Epithelial cell of esophagus (primary cell): ENCODE results near the gene MAP1LC3C.
"Not testable (repeated sequence)": the region's sequence is repeated elsewhere in the genome, so short reads cannot be mapped to it uniquely, and the experiment has no call there.

ENCODE experiments used
- DNase-seq: peaks from one replicate; pipeline ENCODE4 v3.0.0; 2010; ENCODE audit warnings: low read depth
- H3K4me3 ChIP-seq: 2 replicates; pipeline ENCODE4 v1.5.1; 2011; ENCODE audit warnings: mild to moderate bottlenecking, low read length, control low read depth
- TF ChIP-seq, protein P1 (sequence below): IDR thresholded peaks from 2 replicates; pipeline ENCODE4 v1.5.1; 2011; ENCODE audit warnings: low read depth, mild to moderate bottlenecking, low read length, control low read depth, inconsistent platforms; ENCODE audit not compliant: insufficient read depth; ENCODE audit errors: missing control alignments

The MAP1LC3C gene

DNA sequence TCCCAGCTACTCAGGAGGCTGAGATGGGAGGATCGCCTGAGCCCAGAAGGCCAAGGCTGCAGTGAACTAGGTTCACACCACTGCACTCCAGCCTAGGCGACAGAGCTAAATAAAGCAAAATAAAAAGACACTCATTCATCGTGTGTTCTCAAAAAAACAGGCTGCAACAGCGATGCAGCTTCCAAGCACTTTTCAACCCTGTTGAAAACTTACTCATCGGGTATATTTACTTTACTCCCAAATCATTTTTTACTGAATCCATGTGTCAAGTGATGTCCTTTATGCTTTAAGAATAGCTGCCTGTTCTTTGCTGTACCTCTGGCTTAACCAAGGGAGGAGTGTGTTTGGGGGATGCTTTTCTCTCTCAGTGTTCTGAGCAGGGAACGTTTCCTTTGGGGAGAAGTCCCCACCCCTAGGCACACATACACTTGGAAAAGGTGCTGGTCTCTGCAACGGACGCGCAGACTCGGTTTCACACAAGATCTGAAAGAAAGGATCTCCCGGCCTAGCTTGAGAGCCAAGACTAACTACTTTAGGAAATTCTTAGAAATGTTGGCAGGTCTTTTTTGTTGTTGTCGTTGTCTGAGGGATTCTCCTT lies 1.4 kb downstream of the MAP1LC3C start:
- no peak for DNase-seq
- TF ChIP-seq, protein P1, sequence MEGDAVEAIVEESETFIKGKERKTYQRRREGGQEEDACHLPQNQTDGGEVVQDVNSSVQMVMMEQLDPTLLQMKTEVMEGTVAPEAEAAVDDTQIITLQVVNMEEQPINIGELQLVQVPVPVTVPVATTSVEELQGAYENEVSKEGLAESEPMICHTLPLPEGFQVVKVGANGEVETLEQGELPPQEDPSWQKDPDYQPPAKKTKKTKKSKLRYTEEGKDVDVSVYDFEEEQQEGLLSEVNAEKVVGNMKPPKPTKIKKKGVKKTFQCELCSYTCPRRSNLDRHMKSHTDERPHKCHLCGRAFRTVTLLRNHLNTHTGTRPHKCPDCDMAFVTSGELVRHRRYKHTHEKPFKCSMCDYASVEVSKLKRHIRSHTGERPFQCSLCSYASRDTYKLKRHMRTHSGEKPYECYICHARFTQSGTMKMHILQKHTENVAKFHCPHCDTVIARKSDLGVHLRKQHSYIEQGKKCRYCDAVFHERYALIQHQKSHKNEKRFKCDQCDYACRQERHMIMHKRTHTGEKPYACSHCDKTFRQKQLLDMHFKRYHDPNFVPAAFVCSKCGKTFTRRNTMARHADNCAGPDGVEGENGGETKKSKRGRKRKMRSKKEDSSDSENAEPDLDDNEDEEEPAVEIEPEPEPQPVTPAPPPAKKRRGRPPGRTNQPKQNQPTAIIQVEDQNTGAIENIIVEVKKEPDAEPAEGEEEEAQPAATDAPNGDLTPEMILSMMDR: no peak
- no peak overlapping the region for H3K4me3 ChIP-seq

DNA sequence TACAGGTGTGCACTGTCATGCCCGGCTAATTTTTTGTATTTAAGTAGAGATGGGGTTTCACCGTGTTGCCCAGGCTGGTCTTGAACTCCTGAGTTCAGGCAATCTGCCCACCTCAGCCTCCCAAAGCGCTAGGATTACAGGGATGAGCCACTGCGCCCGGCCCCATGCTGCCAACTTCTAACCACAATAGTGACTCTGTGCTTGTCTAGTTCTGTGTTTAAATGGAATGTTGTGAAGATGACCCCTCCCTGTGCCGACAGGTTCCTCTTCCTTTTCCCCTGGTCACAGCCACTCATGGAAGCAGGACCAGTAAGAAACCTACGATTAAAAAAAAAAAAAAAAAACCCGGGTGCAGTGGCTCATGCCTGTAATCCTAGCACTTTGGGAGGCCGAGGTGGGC lies 4.7 kb downstream of the MAP1LC3C start:
- H3K4me3 ChIP-seq: no peak overlapping the region
- no peak for DNase-seq
- TF ChIP-seq, protein P1: no peak

DNA sequence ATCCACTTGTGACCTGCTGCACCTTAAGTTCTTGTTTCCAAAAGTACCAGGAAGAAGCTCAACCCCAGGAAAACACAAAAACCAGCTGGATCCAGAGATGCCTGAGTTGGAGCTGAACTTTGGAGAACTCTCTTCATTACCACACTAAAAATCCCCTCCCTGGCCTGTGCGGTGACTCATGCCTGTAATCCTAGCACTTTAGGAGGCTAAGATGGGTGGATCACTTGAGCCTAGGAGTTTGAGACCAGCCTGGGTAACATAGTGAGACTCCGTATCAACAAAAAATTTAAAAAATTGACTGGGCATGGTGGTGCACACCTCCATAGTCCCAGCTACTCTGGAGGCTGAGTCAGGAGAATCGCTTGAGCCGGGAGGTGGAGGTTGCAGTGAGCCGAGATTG lies 6.2 kb downstream of the MAP1LC3C start:
- TF ChIP-seq, protein P1: no peak
- H3K4me3 ChIP-seq: no peak overlapping the region
- DNase-seq: peak; percentile 4

DNA sequence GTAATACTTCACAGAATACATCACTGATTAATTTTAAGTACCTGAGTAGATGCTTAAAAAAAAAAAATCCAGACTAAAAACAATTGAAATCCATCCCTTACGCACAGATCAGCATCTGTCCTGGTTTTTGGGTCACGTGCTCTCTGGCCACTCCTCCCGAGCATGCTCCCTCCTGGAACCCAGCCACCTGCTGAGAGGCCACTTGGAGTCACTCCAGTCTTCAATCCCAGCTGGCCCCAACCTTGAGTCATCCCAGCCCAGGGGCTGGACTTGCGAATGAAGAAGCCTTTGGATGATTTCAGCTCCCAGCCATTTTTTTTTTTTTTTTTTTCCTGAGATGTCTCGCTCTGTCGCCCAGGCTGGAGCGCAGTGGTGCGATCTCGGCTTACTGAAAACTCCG lies 8.9 kb downstream of the MAP1LC3C start:
- DNase-seq: peak; percentile 7
- TF ChIP-seq, protein P1: no peak
- H3K4me3 ChIP-seq: no peak overlapping the region

GRCh38 chr1:241988389-241988930 lies 10.4 kb downstream of the MAP1LC3C start:
- DNase-seq, H3K4me3 ChIP-seq: not testable (repeated sequence)

- DNase-seq: peak; percentile 43
- TF ChIP-seq, protein P1: peak; percentile 58
- no peak overlapping the region for H3K4me3 ChIP-seq
Measured at GRCh38 chr1:241985787-241986186, 13.1 kb downstream of the MAP1LC3C start.

GRCh38 chr1:241979926-241980325 lies 19.0 kb downstream of the MAP1LC3C start:
- DNase-seq: no peak
- TF ChIP-seq, protein P1: no peak
- no peak overlapping the region for H3K4me3 ChIP-seq
